ENCODE results near the gene G6PC2. TPM values are rescaled to one million over a fixed set of nuclear protein-coding genes. Genes with fewer than 3 reads are reported as not detected.

Gene G6PC2
- total RNA-seq, 1 experiment from 2014 or later = not detected

GRCh38 chr2:168895771-168896170 lies 5.3 kb upstream of the G6PC2 start:
- H3K4me3 Mint-ChIP-seq (ENCODE audit: low read depth, unreplicated experiment) = no peak overlapping the region
- intact Hi-C loops (cut with micrococcal nuclease; ENCODE audit: unreplicated experiment) = no loop called here
- no peak for TF ChIP-seq CTCF (IDR thresholded peaks at IDR 0.05; ENCODE audit: unreplicated experiment)
- no peaks in the 10 kb centered on the region for H3K9me3 Mint-ChIP-seq (ENCODE audit: low read depth, unreplicated experiment)
- H3K27ac Mint-ChIP-seq (ENCODE audit: unreplicated experiment) = no peak overlapping the region
- DNase-seq = no peak
- peaks cover 2% of the 10 kb centered on the region for H3K36me3 Mint-ChIP-seq (ENCODE audit: insufficient read depth, unreplicated experiment)
- no peaks in the 10 kb centered on the region for H3K4me1 Mint-ChIP-seq (ENCODE audit: low read depth, unreplicated experiment)
- BruUV-seq (replicated peaks) = no TSS peak
- CTCF ChIA-PET = no interaction called here
- H3K27me3 Mint-ChIP-seq (ENCODE audit: unreplicated experiment) = no peaks in the 10 kb centered on the region

DNA sequence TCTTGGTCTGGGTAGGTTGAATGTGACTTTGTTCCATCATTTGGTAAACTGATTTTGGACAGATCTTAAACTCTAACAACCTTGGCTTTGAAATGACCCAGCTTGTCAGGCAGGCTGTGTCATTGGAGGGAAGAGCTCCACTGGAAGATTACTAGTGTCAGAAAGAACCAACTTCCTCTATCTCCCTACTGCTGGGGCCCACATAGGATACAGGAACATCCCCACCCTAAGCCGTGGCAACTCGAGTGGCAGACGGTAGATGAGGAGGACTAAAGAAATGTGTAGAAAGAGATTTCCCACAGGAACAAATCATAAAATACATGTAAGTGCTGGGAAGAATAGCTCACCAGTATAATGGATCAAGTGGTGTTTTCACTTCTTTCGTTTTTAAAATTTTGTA lies 4.3 kb upstream of the G6PC2 start:
- no peaks in the 10 kb centered on the region for H3K36me3 Mint-ChIP-seq (ENCODE audit: insufficient read depth, unreplicated experiment)
- CTCF ChIA-PET = no interaction called here

DNA sequence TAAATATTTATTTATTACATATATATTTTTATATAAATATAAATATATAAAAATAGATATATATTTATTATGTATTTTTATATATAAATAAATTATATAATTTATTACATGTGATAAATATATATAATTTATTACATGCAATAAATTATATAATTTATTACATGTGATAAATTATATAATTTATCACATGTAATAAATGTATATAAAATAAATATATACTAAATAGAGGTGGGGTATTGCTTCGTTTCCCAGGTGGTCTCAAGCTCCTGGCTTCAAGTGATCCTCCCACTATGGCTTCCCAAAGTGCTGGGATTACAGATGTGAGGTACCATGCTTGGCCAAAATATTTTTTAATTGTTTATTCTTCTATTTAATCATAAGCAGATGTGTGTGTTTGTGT lies 3.6 kb upstream of the G6PC2 start:
- no TSS peak for BruUV-seq (replicated peaks)
- H3K9me3 Mint-ChIP-seq (ENCODE audit: low read depth, unreplicated experiment) = no peaks in the 10 kb centered on the region
- H3K4me3 Mint-ChIP-seq (ENCODE audit: low read depth, unreplicated experiment) = no peak overlapping the region
- H3K36me3 Mint-ChIP-seq (ENCODE audit: insufficient read depth, unreplicated experiment) = no peaks in the 10 kb centered on the region
- CTCF ChIA-PET = no interaction called here
- no peaks in the 10 kb centered on the region for H3K4me1 Mint-ChIP-seq (ENCODE audit: low read depth, unreplicated experiment)
- no peaks in the 10 kb centered on the region for H3K27me3 Mint-ChIP-seq (ENCODE audit: unreplicated experiment)
- H3K27ac Mint-ChIP-seq (ENCODE audit: unreplicated experiment) = no peak overlapping the region
- intact Hi-C loops (cut with micrococcal nuclease; ENCODE audit: unreplicated experiment) = no loop called here
- no peak for DNase-seq
- no peak for TF ChIP-seq CTCF (IDR thresholded peaks at IDR 0.05; ENCODE audit: unreplicated experiment)

More for the DNA sequence above, 4.3 kb upstream of the G6PC2 start:
- Mint-ChIP-seq H3K4me1 (ENCODE audit: low read depth, unreplicated experiment) (no peaks in the 10 kb centered on the region), H3K27ac (ENCODE audit: unreplicated experiment) (no peak overlapping the region), H3K9me3 (ENCODE audit: low read depth, unreplicated experiment) (no peaks in the 10 kb centered on the region), H3K4me3 (ENCODE audit: low read depth, unreplicated experiment) (no peak overlapping the region), H3K27me3 (ENCODE audit: unreplicated experiment) (no peaks in the 10 kb centered on the region)
- intact Hi-C loops (cut with micrococcal nuclease; ENCODE audit: unreplicated experiment) = no loop called here
- no TSS peak for BruUV-seq (replicated peaks)
- DNase-seq = no peak
- no peak for TF ChIP-seq CTCF (IDR thresholded peaks at IDR 0.05; ENCODE audit: unreplicated experiment)

DNA sequence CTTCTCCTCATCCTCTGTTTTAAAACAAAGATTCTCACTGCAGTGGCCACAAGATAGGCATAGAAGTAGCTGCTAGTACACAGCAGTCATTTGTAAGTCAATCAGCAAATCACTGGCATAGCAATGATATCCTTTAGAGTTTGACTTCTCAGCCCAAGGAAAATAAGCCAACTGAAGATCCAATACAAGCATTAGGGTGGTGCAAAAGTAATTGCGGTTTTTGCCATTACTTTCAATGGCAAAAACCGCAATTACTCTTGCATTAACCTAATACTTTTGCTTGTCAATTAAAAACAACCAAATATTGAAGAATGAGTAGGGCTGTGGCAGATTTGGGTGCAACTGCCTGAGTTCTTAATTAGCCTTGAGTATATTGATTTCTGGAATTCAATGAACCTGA lies 2.8 kb downstream of the G6PC2 start:
- no TSS peak for BruUV-seq (replicated peaks)
- no peaks in the 10 kb centered on the region for H3K9me3 Mint-ChIP-seq (ENCODE audit: low read depth, unreplicated experiment)
- no peak overlapping the region for H3K4me3 Mint-ChIP-seq (ENCODE audit: low read depth, unreplicated experiment)
- H3K36me3 Mint-ChIP-seq (ENCODE audit: insufficient read depth, unreplicated experiment) = no peaks in the 10 kb centered on the region
- intact Hi-C loops (cut with micrococcal nuclease; ENCODE audit: unreplicated experiment) = no loop called here
- no peaks in the 10 kb centered on the region for H3K27me3 Mint-ChIP-seq (ENCODE audit: unreplicated experiment)
- no peak for DNase-seq
- no peak for TF ChIP-seq CTCF (IDR thresholded peaks at IDR 0.05; ENCODE audit: unreplicated experiment)
- no peak overlapping the region for H3K27ac Mint-ChIP-seq (ENCODE audit: unreplicated experiment)
- H3K4me1 Mint-ChIP-seq (ENCODE audit: low read depth, unreplicated experiment) = no peaks in the 10 kb centered on the region
- CTCF ChIA-PET = no interaction called here

- CTCF ChIA-PET = no interaction called here
- H3K27me3 Mint-ChIP-seq (ENCODE audit: unreplicated experiment) = no peaks in the 10 kb centered on the region
- no TSS peak for BruUV-seq (replicated peaks)
Measured at GRCh38 chr2:168904358-168904757, 3.3 kb downstream of the G6PC2 start.

More at GRCh38 chr2:168904358-168904757, 3.3 kb downstream of the G6PC2 start:
- intact Hi-C loops (cut with micrococcal nuclease; ENCODE audit: unreplicated experiment) = no loop called here
- TF ChIP-seq CTCF (IDR thresholded peaks at IDR 0.05; ENCODE audit: unreplicated experiment) = no peak
- no peak for DNase-seq
- no peaks in the 10 kb centered on the region for H3K9me3 Mint-ChIP-seq (ENCODE audit: low read depth, unreplicated experiment)
- H3K4me1 Mint-ChIP-seq (ENCODE audit: low read depth, unreplicated experiment) = no peaks in the 10 kb centered on the region
- H3K4me3 Mint-ChIP-seq (ENCODE audit: low read depth, unreplicated experiment) = no peak overlapping the region
- no peaks in the 10 kb centered on the region for H3K36me3 Mint-ChIP-seq (ENCODE audit: insufficient read depth, unreplicated experiment)
- no peak overlapping the region for H3K27ac Mint-ChIP-seq (ENCODE audit: unreplicated experiment)

All from Calu3 (cell line).